Measurements from ENCODE around the gene AOC2.
"Not testable (repeated sequence)": the region's sequence is repeated elsewhere in the genome, so short reads cannot be mapped to it uniquely, and the experiment has no call there.

Gene AOC2

GRCh38 chr17:42830971-42831370 is 13.4 kb upstream of the AOC2 start:
- in situ Hi-C loops (cut with MboI; ENCODE audit: low sequenced_read_pairs), result loop anchor here (25.0 kb wide), 2 partner anchors 106 to 481 kb away; no protein-coding TSS in a partner anchor

- in situ Hi-C loops (cut with MboI; ENCODE audit: low sequenced_read_pairs), result loop anchor here (25.0 kb wide), 2 partner anchors 105 to 480 kb away; no protein-coding TSS in a partner anchor
Observed at GRCh38 chr17:42832213-42832933, 12.0 kb upstream of the AOC2 start.

GRCh38 chr17:42832934-42833766 is 11.2 kb upstream of the AOC2 start, which contains the start of gene PSME3:
Gene PSME3, plus strand, starts transcription at chr17:42833397. Its CDS starts 235 bp downstream, at chr17:42833632.
- in situ Hi-C loops (cut with MboI; ENCODE audit: low sequenced_read_pairs), result loop anchor here (25.0 kb wide), 2 partner anchors 104 to 479 kb away; no protein-coding TSS in a partner anchor

- in situ Hi-C loops (cut with MboI; ENCODE audit: low sequenced_read_pairs), result loop anchor here (25.0 kb wide), 2 partner anchors 103 to 478 kb away; no protein-coding TSS in a partner anchor
Observed at GRCh38 chr17:42833767-42834422, 10.5 kb upstream of the AOC2 start.

GRCh38 chr17:42835732-42836131 is 8.6 kb upstream of the AOC2 start:
- in situ Hi-C loops (cut with MboI; ENCODE audit: low sequenced_read_pairs), result loop anchor here (25.0 kb wide), 2 partner anchors 102 to 477 kb away; no protein-coding TSS in a partner anchor

- in situ Hi-C loops (cut with MboI; ENCODE audit: low sequenced_read_pairs), result loop anchor here (25.0 kb wide), 2 partner anchors 95 to 470 kb away; no protein-coding TSS in a partner anchor
Observed at GRCh38 chr17:42841975-42842685, 2.2 kb upstream of the AOC2 start.

GRCh38 chr17:42843358-42843934 is 934 bp upstream of the AOC2 start:
- in situ Hi-C loops (cut with MboI; ENCODE audit: low sequenced_read_pairs), result loop anchor here (25.0 kb wide), 2 partner anchors 94 to 469 kb away; no protein-coding TSS in a partner anchor

GRCh38 chr17:42844761-42845555 is 578 bp downstream of the AOC2 start:
- in situ Hi-C loops (cut with MboI; ENCODE audit: low sequenced_read_pairs), result loop anchor here (25.0 kb wide), 2 partner anchors 92 to 467 kb away; no protein-coding TSS in a partner anchor

GRCh38 chr17:42845556-42845917 is 1.2 kb downstream of the AOC2 start:
- in situ Hi-C loops (cut with MboI; ENCODE audit: low sequenced_read_pairs), result loop anchor here (25.0 kb wide), 2 partner anchors 92 to 467 kb away; no protein-coding TSS in a partner anchor

- in situ Hi-C loops (cut with MboI; ENCODE audit: low sequenced_read_pairs), result loop anchor here (25.0 kb wide), 2 partner anchors 91 to 466 kb away; no protein-coding TSS in a partner anchor
Observed at GRCh38 chr17:42845918-42846593, 1.7 kb downstream of the AOC2 start.

GRCh38 chr17:42846594-42847280 is 2.4 kb downstream of the AOC2 start:
- in situ Hi-C loops (cut with MboI; ENCODE audit: low sequenced_read_pairs), result loop anchor here (25.0 kb wide), 2 partner anchors 91 to 466 kb away; no protein-coding TSS in a partner anchor

- in situ Hi-C loops (cut with MboI; ENCODE audit: low sequenced_read_pairs), result loop anchor here (25.0 kb wide), 2 partner anchors 89 to 464 kb away; no protein-coding TSS in a partner anchor
Observed at GRCh38 chr17:42848093-42848492, 3.7 kb downstream of the AOC2 start.

GRCh38 chr17:42849031-42849430 is 4.7 kb downstream of the AOC2 start:
- in situ Hi-C loops (cut with MboI; ENCODE audit: low sequenced_read_pairs), result loop anchor here (25.0 kb wide), 2 partner anchors 88 to 463 kb away; no protein-coding TSS in a partner anchor

GRCh38 chr17:42849451-42850181 is 5.2 kb downstream of the AOC2 start:
- in situ Hi-C loops (cut with MboI; ENCODE audit: low sequenced_read_pairs), result loop anchor here (25.0 kb wide), 2 partner anchors 88 to 463 kb away; no protein-coding TSS in a partner anchor

- in situ Hi-C loops (cut with MboI; ENCODE audit: low sequenced_read_pairs), result no loop called here
Observed at GRCh38 chr17:42850954-42851353, 6.6 kb downstream of the AOC2 start, which contains the start of gene AOC3. Gene AOC3, plus strand, starts transcription at chr17:42851199. Its CDS starts 145 bp downstream, at chr17:42851344.

GRCh38 chr17:42851371-42852240 is 7.2 kb downstream of the AOC2 start:
- in situ Hi-C loops (cut with MboI; ENCODE audit: low sequenced_read_pairs), result not testable (repeated sequence)
